Measurements from ENCODE around the gene SEM1.
"Not testable (repeated sequence)": the region's sequence is repeated elsewhere in the genome, so short reads cannot be mapped to it uniquely, and the experiment has no call there.

SEM1 gene

DNA sequence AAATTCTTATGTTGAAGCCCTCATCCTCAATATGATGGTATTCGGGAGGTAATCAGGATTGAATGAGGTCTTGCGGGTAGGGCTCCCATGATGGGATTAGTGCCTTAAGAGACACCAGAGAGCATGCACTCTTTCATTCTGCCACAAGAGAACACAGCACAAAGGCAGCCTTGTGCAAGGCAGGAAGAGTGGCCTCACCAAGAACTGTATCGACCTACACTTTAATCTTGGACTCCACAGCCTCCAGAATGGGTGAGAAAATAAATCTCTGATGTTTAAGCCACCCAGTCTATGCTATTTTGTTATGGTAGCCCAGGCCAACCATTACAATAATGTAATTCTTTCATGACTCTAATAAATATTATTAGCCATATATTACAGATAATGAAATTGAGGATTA lies 8.4 kb downstream of the SEM1 start:
- no peak for DNase-seq (ENCODE audit: low read depth)

DNA sequence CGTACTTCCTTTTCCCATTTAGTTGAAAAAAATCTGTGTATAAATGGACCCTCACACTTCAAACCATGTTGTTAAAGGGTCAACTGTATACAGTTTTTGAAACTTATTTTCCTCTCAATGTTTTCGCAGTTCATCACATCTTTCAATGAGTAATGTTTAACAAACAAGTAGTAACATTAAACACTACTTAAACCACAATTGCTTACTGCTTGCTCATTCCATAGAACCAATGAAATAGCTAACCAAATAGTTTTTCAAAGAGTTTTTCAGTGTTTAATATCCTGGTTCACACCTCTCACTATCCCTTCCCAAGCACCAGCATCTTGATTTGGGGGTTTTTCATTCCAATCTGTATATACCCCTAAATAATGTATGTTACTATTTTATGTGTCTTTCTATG lies 9.1 kb downstream of the SEM1 start:
- no peak for DNase-seq (ENCODE audit: low read depth)

DNA sequence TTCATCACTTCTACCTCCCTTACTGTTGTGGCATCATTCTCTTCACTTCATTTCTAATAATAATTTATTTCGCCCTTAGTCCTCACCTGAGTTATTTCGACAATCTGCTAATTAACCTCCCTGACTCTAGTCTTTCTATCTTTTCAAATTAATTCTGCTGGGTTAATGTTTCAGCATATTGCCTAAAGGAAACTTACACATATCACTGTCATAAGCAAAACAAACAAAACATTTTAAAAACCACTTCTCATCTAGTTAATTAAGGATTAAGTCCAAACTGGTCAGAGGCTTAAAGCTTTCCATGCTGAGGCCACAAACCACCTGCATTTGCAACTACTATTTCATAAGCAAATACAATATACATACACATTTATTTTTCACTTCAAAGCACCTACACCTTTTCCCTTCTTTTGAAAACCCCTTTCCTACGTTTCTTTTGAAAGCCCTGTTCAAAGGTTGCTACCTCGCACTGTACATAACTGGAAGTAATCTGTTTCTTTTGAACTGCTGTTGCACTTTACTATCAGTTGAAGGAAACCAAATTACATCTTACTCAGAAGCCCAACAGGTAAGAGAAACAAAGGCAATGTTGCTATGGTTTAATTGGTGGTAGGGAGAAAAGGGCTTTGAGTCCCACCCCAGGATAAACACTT lies 10.3 kb downstream of the SEM1 start:
- no peak for DNase-seq (ENCODE audit: low read depth)

DNA sequence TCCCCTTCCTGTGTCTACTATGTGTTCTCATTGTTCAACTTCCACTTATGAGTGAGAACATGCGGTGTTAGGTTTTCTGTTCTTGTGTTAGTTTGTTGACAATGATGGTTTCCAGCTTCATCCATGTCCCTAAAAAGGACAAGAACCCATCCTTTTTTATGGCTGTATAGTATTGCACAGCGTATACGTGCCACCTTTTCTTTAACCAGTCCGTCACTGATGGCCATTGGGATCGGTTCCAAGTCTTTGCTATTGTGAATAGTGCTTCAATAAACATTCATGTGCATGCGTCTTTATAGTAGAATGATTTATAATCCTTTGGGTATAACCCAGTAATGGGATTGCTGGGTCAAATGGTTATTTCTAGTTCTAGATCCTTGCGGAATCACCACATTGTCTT lies 11.2 kb downstream of the SEM1 start:
- not testable (repeated sequence) for DNase-seq (ENCODE audit: low read depth)

DNA sequence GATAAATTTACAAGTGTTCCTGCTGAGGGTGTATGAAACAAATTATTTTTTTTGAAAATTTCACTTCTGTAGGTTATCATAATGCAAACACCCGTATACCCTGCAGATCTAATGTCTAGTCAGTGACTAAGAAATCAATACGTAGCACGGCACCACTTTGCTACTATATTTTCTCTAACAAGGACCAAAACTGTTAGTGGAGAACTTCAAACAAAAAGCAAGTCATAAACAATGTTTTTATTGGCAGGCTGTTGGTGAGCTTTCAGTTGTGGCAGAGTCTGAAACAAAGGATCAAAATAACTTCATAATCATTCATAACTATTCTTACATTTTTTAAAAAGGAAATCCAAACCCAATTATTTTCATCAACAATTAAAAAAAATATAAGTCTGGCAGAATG lies 11.8 kb downstream of the SEM1 start:
- DNase-seq (ENCODE audit: low read depth) = no peak

DNA sequence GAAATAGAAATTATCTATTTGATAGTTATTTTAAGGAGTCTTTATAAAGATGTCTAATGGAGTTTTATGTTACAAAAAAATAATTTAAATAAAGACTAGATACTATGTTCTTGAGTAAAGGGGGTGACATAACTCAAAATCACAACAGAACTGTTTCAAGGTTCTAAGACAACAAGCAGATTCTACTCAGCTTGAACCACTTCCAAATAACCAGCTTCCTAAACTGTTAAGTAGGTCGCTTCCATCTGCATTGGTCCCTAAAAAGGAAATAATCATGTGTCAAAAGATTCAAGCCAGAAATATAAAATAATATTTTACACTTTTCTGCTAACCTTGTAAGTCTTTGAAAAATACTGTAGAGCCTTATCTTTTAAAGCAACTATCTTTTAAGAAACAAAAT lies 14.1 kb downstream of the SEM1 start:
- no peak for DNase-seq (ENCODE audit: low read depth)

DNA sequence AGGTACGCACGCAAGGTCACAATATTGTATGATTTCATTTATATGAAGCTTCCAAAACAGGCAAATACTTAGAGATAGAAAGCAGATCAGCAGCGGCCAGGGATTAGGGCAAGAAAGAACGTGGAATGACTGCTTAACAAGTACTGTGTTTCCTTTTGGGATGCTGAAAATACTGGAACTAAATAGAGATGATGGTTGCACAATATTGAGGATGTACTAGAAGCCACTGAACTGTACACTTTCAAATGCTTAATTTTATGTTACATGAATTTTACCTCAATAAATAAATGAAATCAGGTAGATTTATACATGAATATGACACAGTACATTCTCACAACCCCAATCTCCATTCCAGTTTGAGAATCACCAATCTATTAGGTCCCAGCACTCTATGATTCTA lies 15.6 kb downstream of the SEM1 start:
- no peak for DNase-seq (ENCODE audit: low read depth)

DNA sequence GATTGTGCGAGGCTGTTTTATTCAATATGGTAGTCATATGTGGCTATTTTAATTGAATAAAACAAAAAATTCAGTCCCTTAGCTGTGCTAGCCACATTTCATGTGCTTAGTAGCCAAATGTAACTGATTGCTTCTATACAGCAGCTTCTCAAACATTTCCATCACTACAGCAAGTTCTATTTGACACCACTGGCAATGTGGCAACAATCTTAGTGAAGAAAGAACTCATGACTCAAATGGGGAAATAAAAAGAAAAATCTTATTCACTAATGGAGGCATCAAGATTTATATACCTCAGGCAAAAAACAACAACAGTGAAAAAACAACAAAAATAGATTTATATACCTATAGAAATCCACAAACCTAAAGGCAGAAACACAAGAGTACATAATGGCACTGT lies 17.9 kb downstream of the SEM1 start:
- DNase-seq (ENCODE audit: low read depth) = peak; percentile 10

DNA sequence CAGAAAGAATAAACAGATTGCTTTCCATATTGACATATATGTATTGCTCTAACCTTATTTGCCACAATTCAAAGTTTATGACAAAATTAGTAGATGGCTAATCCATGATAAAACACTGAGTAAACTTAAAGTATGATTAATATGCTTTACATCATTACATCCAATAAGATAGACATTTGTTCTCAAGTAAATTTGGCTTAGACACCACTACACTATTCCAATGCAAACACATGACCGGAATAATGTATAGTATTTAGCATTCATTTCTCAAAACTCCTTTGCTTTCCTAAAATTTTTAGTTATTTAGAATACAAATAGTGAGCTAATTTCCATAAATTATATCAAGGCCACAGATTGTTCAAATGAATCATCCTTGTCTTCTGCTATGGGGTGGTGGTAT lies 20.2 kb downstream of the SEM1 start:
- no peak for DNase-seq (ENCODE audit: low read depth)

DNA sequence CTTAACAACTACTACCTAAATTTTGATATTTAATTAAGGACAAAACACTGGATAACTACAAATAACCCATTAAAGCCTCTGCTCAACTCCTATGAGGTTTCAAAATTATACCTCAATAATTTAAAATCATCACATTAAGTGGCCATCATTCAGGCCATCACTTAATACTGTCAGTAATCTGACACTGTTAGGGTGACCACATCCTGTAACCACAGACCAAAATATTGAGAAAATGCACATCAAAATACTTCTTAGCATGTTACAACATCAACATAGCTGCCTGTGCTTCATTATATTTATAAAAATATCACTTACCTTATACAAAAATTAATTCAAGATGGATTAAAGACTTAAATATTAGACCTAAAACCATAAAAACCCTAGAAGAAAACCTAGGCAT lies 23.3 kb downstream of the SEM1 start:
- DNase-seq (ENCODE audit: low read depth) = peak; percentile 41

DNA sequence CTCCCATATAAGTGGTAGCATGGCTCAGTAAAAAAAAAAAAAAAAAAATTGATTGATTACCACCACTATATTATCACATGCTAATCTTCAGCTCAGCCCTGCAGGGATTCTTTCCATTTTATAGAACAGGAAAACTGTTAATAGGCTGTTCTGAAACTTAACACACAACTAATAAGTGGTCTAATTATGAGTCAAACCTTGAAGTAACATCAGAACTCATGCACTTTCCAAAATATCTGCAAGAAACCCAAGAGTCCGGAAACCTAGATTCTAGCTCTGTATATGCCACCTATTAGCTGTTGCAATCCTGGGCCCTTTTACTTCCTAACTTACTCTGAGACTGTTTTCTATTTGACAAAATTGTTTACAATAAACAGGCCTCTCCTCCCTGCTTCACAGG lies 23.9 kb downstream of the SEM1 start:
- no peak for DNase-seq (ENCODE audit: low read depth)

DNA sequence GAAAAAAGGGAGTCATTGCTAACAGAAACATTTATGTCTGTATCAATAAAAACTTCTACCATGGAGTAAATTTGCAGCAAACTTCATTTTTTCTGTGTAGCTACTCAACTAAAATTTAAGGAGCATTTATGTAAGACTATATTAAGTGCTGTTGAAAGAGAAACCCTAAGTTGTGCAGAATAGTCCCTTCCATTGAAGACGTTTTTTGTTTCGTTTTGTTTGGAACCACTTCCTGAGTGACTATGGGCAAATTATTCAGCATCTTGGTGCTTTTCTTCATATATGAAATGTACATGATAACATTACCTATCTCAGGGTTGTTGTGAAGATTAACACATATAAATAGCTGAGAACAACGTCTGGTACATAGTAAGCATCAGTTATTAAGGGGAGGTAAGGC lies 24.3 kb downstream of the SEM1 start:
- no peak for DNase-seq (ENCODE audit: low read depth)

DNA sequence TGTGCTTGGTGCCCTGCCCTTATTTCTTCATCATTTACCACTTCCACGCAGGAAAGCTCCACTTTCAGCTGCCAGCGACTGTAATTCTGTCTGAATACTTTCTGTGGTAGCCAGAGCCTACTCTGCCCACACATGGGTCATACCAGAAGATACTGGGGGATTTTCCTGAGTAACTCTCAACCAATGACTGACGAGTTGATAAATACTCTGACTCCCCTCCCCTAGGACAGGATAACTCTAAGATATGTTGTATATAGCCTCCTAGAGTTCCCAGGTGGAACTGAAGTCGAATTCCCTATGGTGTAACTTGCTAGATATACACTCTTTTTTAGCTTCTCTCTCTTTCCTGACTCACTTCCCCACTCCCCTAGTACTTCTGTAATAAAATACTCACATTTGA lies 29.8 kb downstream of the SEM1 start:
- no peak for DNase-seq (ENCODE audit: low read depth)

DNA sequence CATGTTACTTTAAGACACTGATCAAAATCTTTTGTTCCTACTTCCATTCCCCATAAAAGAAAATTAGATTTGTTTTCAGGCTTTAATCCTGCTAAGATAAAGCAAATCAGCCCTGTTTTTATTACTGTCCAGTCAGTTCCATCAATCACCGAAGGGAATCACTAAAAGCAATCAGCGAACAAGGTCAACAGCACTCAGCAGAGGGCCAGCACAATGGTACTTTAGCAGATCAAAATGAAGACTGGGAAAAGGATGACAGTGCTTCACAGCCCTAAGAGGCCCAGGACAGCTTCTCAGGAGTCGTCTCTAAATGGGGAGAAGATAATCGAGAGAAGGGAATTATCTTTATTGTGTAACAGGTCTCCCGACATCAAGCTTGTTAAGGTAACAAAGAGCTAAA lies 32.7 kb downstream of the SEM1 start:
- DNase-seq (ENCODE audit: low read depth) = no peak

DNA sequence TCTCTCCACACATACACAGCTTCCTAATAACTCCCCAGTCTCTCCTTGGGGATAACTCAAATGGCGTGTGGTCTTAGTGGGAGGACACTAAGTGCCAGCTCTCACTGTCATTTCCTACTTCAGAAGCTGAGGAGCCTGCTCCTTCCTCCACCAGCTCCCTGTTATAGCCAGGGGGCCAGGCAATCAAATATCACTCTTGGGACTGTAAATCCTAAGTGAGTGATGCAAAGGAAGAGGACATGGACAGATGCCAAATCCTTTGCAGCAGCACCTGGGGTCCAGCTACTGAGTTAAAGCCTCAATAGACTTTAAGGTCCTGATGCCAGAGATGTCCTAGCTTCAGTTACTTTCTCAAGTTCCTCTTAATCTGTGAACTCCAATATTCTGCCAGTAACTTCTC lies 34.1 kb downstream of the SEM1 start:
- no peak for DNase-seq (ENCODE audit: low read depth)

DNA sequence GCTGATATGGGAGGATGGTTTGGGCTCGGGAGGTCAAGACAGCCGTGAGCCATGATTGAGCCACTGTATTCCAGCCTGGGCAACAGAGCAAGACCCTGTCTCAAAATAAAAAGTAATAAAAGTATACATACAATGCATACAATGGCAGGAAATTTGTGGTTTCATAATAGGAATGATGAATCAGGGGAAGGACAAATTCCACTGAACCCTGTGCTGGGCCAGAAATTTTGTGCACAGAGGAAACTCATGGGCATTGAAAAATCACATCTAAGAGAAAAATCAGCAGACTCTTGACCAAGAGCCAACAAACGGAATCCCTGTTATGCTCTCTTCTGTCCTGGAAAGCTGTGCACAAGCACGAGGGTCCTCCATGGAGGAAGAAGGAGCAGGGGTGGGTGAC lies 35.1 kb downstream of the SEM1 start:
- no peak for DNase-seq (ENCODE audit: low read depth)

DNA sequence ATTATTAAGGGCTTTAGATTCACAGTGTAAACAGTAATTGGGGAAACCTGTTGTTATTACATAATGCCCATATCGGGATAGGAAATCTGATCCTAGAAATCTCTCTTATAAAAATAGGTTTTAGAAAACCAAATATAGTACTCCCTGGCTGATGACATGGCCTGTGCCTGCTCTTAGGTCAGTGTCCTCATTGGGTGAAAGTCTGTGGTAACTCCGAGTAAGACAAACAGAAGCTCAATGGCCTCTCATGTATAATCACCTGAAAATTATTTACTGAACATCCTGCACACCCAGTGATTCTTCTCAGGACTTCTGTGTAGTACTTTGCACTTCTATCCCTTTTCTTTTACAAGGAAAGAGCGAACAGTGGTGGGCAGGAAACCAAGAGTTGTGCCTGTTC lies 37.8 kb downstream of the SEM1 start:
- DNase-seq (ENCODE audit: low read depth) = no peak

DNA sequence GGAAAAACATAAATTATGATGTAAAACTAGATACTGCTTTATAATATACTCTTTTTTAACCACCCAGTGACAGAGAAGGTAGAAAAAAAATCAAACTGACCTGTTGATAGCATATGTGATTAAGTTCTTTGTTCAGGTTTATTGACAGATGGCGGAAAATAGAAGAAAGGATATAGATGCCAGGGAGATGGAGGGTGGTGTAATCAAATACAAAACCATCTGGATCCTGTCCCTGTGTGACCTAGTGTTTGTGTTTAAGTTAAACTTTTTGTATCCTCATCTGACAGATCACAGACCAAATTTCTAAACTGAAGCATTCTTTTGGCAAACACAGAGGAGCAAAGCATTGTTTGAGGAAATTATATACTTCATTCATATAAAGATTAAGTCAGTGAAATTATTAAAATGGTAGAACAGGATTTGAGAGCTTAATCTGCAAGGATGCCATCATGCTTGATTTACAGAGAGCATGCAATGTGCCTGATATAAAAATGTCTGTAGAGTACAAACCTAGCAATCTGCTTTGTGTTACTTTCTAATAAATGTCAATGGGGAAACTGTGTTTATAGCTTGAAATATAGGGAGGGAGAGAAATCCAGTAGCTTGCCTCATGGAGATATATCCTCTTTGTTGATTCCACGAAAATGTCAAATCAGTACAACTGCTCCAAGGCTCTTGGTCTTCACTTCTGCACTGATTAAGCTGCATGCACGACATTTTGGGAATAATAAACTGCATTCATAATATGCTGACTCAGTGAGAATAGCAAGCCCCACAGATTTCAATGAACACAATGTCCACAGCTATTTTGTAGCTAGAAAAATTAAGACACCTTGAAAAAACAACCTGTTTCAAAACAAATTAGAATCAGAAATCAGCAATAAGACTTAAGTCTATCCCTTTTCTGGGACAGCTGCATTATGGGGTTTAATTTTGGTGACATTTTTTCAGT lies 39.0 kb downstream of the SEM1 start:
- no peak for DNase-seq (ENCODE audit: low read depth)

DNA sequence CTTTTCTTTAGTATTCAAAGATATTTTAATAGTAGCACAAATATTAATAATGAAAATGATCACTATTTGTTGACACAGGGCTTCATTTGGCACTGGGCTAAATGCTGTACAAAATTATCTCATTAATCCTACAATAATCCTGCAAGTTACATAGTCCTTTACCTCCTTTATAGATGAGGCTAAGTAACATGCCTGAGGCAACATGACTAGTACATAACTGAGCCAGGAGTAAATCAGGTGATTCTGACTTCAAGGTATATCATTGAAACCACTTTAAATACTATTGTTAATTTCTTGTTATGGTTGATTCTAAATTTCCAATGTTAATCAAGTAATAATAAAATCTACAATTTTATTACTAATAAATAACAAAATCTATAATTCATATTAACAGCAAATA lies 39.8 kb downstream of the SEM1 start:
- no peak for DNase-seq (ENCODE audit: low read depth)

DNA sequence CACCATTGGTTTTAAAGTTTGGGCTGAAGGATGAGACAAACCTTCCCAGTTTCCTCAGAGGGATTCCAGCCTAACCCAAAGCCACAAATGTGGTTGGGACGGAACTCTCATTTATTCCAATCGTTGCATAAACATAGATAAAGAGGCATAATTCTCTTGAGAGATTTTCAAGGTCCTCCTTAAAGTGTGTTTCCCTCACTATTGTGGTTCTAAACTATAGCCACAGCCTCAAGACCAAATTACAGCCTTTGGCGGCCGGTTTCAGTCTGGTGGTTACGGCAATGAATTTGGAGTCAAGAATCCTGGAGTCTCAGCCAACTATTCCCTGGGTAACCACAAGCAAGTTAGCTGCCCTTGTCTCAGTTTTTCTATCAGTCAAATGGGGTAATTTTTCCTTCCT lies 42.6 kb downstream of the SEM1 start:
- no peak for DNase-seq (ENCODE audit: low read depth)

DNA sequence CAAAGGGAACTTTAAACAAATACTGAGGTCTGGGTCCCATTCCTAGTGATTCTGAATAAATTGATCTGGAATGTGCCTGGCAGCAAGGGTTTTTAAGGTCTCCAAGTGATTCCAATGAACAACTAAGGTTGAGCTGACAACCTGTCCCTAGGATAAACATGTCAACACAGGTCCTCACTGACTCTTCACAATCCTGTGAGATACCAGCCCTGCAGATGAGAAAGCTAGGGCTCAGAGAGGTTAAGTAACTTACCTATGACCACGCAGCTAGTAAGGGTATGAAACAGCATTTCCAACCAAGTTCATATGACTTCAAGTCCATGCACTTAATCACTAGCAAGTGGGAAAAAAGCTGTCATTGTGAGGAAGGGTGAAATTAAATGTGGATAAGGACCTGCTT lies 44.0 kb downstream of the SEM1 start:
- DNase-seq (ENCODE audit: low read depth) = no peak

DNA sequence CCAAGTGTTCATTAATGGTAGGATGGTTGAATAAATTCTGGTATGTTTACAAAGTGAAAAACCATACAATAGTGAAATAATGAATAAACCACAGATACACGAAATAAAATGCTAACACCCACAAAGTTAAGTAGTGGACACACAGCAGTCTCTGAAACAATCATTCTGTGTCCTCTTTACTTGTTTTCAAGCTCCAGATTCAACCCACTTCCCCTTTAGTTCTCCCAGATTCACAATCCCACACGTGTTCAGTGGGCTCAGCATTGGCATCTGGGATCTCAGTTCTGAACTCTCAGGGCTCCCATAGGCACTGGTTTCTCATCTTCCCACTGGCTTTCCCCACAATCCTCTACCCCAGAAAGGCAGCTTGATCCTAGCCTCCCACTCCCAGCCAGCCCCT lies 44.9 kb downstream of the SEM1 start:
- DNase-seq (ENCODE audit: low read depth) = no peak

DNA sequence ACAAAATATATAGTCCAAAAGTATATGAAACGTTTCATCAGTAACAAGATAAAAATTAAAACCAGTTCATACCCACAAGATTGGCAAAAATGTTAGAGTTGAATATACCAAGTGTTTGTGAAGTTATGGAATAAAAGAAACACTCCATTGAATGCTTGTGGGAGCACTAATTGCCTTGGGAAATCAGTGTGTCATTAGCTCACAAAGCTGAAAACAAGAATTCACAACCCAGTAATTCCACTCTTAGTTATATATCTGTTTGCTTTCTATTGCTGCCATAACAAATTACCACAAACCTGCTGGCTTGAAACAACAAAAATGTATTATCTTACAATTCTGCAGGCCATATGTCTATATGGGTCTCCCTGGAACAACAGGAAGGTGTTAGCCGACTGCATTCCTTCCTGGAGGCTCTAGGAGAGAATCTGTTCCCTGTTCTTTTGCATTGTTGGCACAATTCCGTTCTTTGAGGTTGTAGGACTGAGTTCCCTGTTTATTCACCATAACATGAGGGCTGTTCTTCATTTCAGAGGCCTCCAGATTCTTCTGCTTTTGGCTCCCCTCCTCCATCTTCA lies 45.7 kb downstream of the SEM1 start:
- no peak for DNase-seq (ENCODE audit: low read depth)

All from fibroblast of gingiva (primary cell).